Stimulated activated CD8-positive, alpha-beta memory T cell treated with anti-CD3 and anti-CD28 coated beads, Interleukin-4, amount 100 ng/mL, for 24 hours (primary cell): ENCODE measurements around the gene NME3.
A peak's percentile ranks its signal among the peaks of the same experiment; 100 is the strongest.

ENCODE experiments used
- DNase-seq: peaks from one replicate; pipeline ENCODE4 v3.0.0-alpha.2; 2020; ENCODE audit warnings: low read depth

NME3 gene

GRCh38 chr16:1780677-1781072, 9.3 kb upstream of the NME3 start:
- no peak for DNase-seq

GRCh38 chr16:1779741-1780676, 8.7 kb upstream of the NME3 start:
- DNase-seq, result no peak

GRCh38 chr16:1779234-1779701, 7.9 kb upstream of the NME3 start:
- no peak for DNase-seq

GRCh38 chr16:1778200-1779179, 7.1 kb upstream of the NME3 start:
- no peak for DNase-seq

- DNase-seq, result no peak
Measured at GRCh38 chr16:1777375-1778199, 6.2 kb upstream of the NME3 start.

- no peak for DNase-seq
Measured at GRCh38 chr16:1776991-1777374, 5.6 kb upstream of the NME3 start.

GRCh38 chr16:1776672-1776955, 5.3 kb upstream of the NME3 start:
- DNase-seq, result no peak

- DNase-seq, result no peak
Measured at GRCh38 chr16:1775846-1776671, 4.7 kb upstream of the NME3 start.

- no peak for DNase-seq
Measured at GRCh38 chr16:1775006-1775845, 3.9 kb upstream of the NME3 start.

GRCh38 chr16:1774448-1774780, 3.1 kb upstream of the NME3 start:
- DNase-seq, result no peak

GRCh38 chr16:1773703-1774447, 2.5 kb upstream of the NME3 start:
- no peak for DNase-seq

GRCh38 chr16:1772908-1773702, 1.8 kb upstream of the NME3 start, which contains the start of gene MRPS34:
MRPS34 (minus strand) TSS chr16:1773134; CDS start chr16:1773119, 15 bp downstream.
- peak; percentile 68 for DNase-seq

GRCh38 chr16:1772362-1772907, 1.1 kb upstream of the NME3 start, which contains the start of gene EME2:
EME2 (plus strand) TSS chr16:1772810; CDS start chr16:1773228, 418 bp downstream.
- DNase-seq, result peak; percentile 34

- no peak for DNase-seq
Measured at GRCh38 chr16:1771864-1772361, 570 bp upstream of the NME3 start.

- DNase-seq, result peak; percentile 49
Measured at GRCh38 chr16:1770328-1771187, 785 bp downstream of the NME3 start.

GRCh38 chr16:1769402-1770300, 1.7 kb downstream of the NME3 start:
- DNase-seq, result no peak
